Activated CD4-positive, alpha-beta memory T cell treated with anti-CD3 and anti-CD28 coated beads for 36 hours (primary cell): ENCODE measurements around the gene ZMYM4. TPM values are rescaled to one million over a fixed set of nuclear protein-coding genes. Genes with fewer than 3 reads are reported as not detected.

Source experiments
- CTCF ChIA-PET: fragments of 350-600 bp; sonication (Branson Sonifier 250); formaldehyde crosslinking; loops from one replicate; lab custom pipeline; 2021; ENCODE audit warnings: antibody characterized with exemption, inconsistent platforms; lab: Charles Lee
- POLR2A ChIA-PET: fragments of 350-600 bp; sonication (Branson Sonifier 250); formaldehyde crosslinking; loops from one replicate; lab custom pipeline; 2021; ENCODE audit warnings: antibody characterized with exemption; lab: Charles Lee
- DNase-seq: peaks from one replicate; pipeline ENCODE4 v3.0.0-alpha.2; 2020
- H3K27ac Mint-ChIP-seq: one replicate; pipeline ENCODE4 v1.8.0; 2021; ENCODE audit warnings: mixed read lengths
- H3K27me3 Mint-ChIP-seq: one replicate; pipeline ENCODE4 v1.8.0; 2021; ENCODE audit warnings: mixed read lengths
- H3K36me3 Mint-ChIP-seq: one replicate; pipeline ENCODE4 v1.8.0; 2021; ENCODE audit warnings: mixed read lengths
- H3K4me1 Mint-ChIP-seq: one replicate; pipeline ENCODE4 v1.8.0; 2021; ENCODE audit warnings: low read depth, mixed read lengths
- H3K4me3 Mint-ChIP-seq: one replicate; pipeline ENCODE4 v1.8.0; 2021; ENCODE audit warnings: mild to moderate bottlenecking, mixed read lengths
- H3K9me3 Mint-ChIP-seq: one replicate; pipeline ENCODE4 v1.8.0; 2021; ENCODE audit warnings: mixed read lengths
- intact Hi-C: fragments of 100-400 bp; cut with micrococcal nuclease; formaldehyde crosslinking; loops from one replicate; pipeline ENCODE4 v1.15.1; 2023
- total RNA-seq, 2 experiments: library from RNA; stranded (reverse); gene quantifications; one replicate each; pipeline ENCODE4 v1.2.3, GENCODE V29; 2021

ZMYM4 gene
- total RNA-seq, 2 experiments from 2014 or later, result 27.2 to 27.4 TPM

GRCh38 chr1:35255276-35255675 lies 13.2 kb upstream of the ZMYM4 start:
- intact Hi-C loops, result no loop called here
- no peaks in the 10 kb centered on the region for H3K9me3 Mint-ChIP-seq
- H3K4me3 Mint-ChIP-seq, result no peak overlapping the region
- ChIA-PET POLR2A (no interaction called here), CTCF (no interaction called here)
- no peak for DNase-seq
- no peaks in the 10 kb centered on the region for H3K4me1 Mint-ChIP-seq
- no peak overlapping the region for H3K27ac Mint-ChIP-seq
- peaks cover 3% of the 10 kb centered on the region for H3K27me3 Mint-ChIP-seq
- no peaks in the 10 kb centered on the region for H3K36me3 Mint-ChIP-seq

GRCh38 chr1:35259561-35259960 lies 8.9 kb upstream of the ZMYM4 start:
- Mint-ChIP-seq H3K4me1 (no peaks in the 10 kb centered on the region), H3K36me3 (no peaks in the 10 kb centered on the region), H3K9me3 (no peaks in the 10 kb centered on the region), H3K4me3 (no peak overlapping the region), H3K27ac (no peak overlapping the region), H3K27me3 (peaks cover 5% of the 10 kb centered on the region)
- POLR2A ChIA-PET, result no interaction called here
- CTCF ChIA-PET, result no interaction called here
- no peak for DNase-seq
- intact Hi-C loops, result no loop called here

GRCh38 chr1:35261412-35262120 lies 6.9 kb upstream of the ZMYM4 start:
- intact Hi-C loops, result no loop called here
- Mint-ChIP-seq H3K4me3 (no peak overlapping the region), H3K36me3 (no peaks in the 10 kb centered on the region), H3K27ac (no peak overlapping the region), H3K27me3 (peaks cover 3% of the 10 kb centered on the region), H3K9me3 (no peaks in the 10 kb centered on the region), H3K4me1 (no peaks in the 10 kb centered on the region)
- no peak for DNase-seq
- POLR2A ChIA-PET, result no interaction called here
- CTCF ChIA-PET, result no interaction called here

GRCh38 chr1:35264035-35264434 lies 4.5 kb upstream of the ZMYM4 start:
- no peaks in the 10 kb centered on the region for H3K36me3 Mint-ChIP-seq
- intact Hi-C loops, result no loop called here
- H3K9me3 Mint-ChIP-seq, result no peaks in the 10 kb centered on the region
- H3K27me3 Mint-ChIP-seq, result peaks cover 3% of the 10 kb centered on the region
- POLR2A ChIA-PET, result no interaction called here
- DNase-seq, result no peak
- CTCF ChIA-PET, result no interaction called here
- H3K27ac Mint-ChIP-seq, result no peak overlapping the region
- H3K4me3 Mint-ChIP-seq, result no peak overlapping the region
- peaks cover 9% of the 10 kb centered on the region for H3K4me1 Mint-ChIP-seq

- Mint-ChIP-seq H3K4me3 (no peak overlapping the region), H3K9me3 (no peaks in the 10 kb centered on the region), H3K4me1 (peaks cover 15% of the 10 kb centered on the region), H3K27me3 (peaks cover 3% of the 10 kb centered on the region), H3K27ac (no peak overlapping the region), H3K36me3 (no peaks in the 10 kb centered on the region)
- intact Hi-C loops, result no loop called here
- DNase-seq, result no peak
- ChIA-PET CTCF (no interaction called here), POLR2A (no interaction called here)
Observed at GRCh38 chr1:35264871-35265270, 3.6 kb upstream of the ZMYM4 start.

GRCh38 chr1:35266306-35266705 lies 2.2 kb upstream of the ZMYM4 start:
- H3K4me1 Mint-ChIP-seq, result peaks cover 27% of the 10 kb centered on the region
- POLR2A ChIA-PET, result no interaction called here
- H3K36me3 Mint-ChIP-seq, result no peaks in the 10 kb centered on the region
- no peak overlapping the region for H3K4me3 Mint-ChIP-seq
- H3K27ac Mint-ChIP-seq, result no peak overlapping the region
- CTCF ChIA-PET, result no interaction called here
- intact Hi-C loops, result no loop called here
- no peaks in the 10 kb centered on the region for H3K9me3 Mint-ChIP-seq
- H3K27me3 Mint-ChIP-seq, result peaks cover 3% of the 10 kb centered on the region
- DNase-seq, result no peak

GRCh38 chr1:35269201-35269988 lies 886 bp downstream of the ZMYM4 start:
- no peaks in the 10 kb centered on the region for H3K36me3 Mint-ChIP-seq
- intact Hi-C loops, result loop anchor here (2.0 kb wide), 1 partner anchor 77 kb away; the partner anchor contains the start of gene SFPQ
- CTCF ChIA-PET, result no interaction called here
- DNase-seq, result no peak
- no peaks in the 10 kb centered on the region for H3K27me3 Mint-ChIP-seq
- POLR2A ChIA-PET, result no interaction called here
- peak overlapping the region; percentile 84 for H3K4me3 Mint-ChIP-seq
- H3K9me3 Mint-ChIP-seq, result no peaks in the 10 kb centered on the region
- H3K27ac Mint-ChIP-seq, result peak overlapping the region; percentile 56
- peaks cover 31% of the 10 kb centered on the region for H3K4me1 Mint-ChIP-seq

GRCh38 chr1:35269989-35270289 lies 1.4 kb downstream of the ZMYM4 start:
- Mint-ChIP-seq H3K9me3 (no peaks in the 10 kb centered on the region), H3K36me3 (no peaks in the 10 kb centered on the region), H3K4me3 (peak overlapping the region; percentile 84), H3K4me1 (peaks cover 31% of the 10 kb centered on the region), H3K27ac (no peak overlapping the region), H3K27me3 (no peaks in the 10 kb centered on the region)
- intact Hi-C loops, result loop anchor here (2.0 to 10.0 kb wide), 2 partner anchors 77 to 235 kb away; partner anchors contain the start of genes SFPQ and ZMYM6
- DNase-seq, result no peak
- CTCF ChIA-PET, result no interaction called here
- POLR2A ChIA-PET, result no interaction called here

GRCh38 chr1:35270836-35271235 lies 2.3 kb downstream of the ZMYM4 start:
- Mint-ChIP-seq H3K27ac (no peak overlapping the region), H3K36me3 (no peaks in the 10 kb centered on the region), H3K9me3 (no peaks in the 10 kb centered on the region), H3K4me1 (peaks cover 31% of the 10 kb centered on the region), H3K4me3 (peak overlapping the region; percentile 27), H3K27me3 (no peaks in the 10 kb centered on the region)
- ChIA-PET POLR2A (no interaction called here), CTCF (interaction anchor here (0.9 kb wide), 1 partner anchor 69 kb away, joined by 4 read pairs; no protein-coding TSS in a partner anchor)
- intact Hi-C loops, result loop anchor here (10.0 kb wide), 1 partner anchor 236 kb away; the partner anchor contains the start of gene ZMYM6
- DNase-seq, result no peak

- Mint-ChIP-seq H3K4me1 (peaks cover 22% of the 10 kb centered on the region), H3K9me3 (no peaks in the 10 kb centered on the region), H3K4me3 (no peak overlapping the region), H3K27ac (no peak overlapping the region), H3K36me3 (peaks cover 8% of the 10 kb centered on the region), H3K27me3 (no peaks in the 10 kb centered on the region)
- POLR2A ChIA-PET, result no interaction called here
- no peak for DNase-seq
- intact Hi-C loops, result loop anchor here (10.0 kb wide), 1 partner anchor 239 kb away; the partner anchor contains the start of gene ZMYM6
- CTCF ChIA-PET, result no interaction called here
Observed at GRCh38 chr1:35274197-35274596, 5.7 kb downstream of the ZMYM4 start.

- Mint-ChIP-seq H3K36me3 (peaks cover 31% of the 10 kb centered on the region), H3K27me3 (no peaks in the 10 kb centered on the region), H3K4me1 (peaks cover 2% of the 10 kb centered on the region), H3K9me3 (peaks cover 6% of the 10 kb centered on the region), H3K4me3 (no peak overlapping the region), H3K27ac (no peak overlapping the region)
- ChIA-PET CTCF (no interaction called here), POLR2A (interaction anchor here (0.7 kb wide), 1 partner anchor 106 kb away, joined by 3 read pairs; no protein-coding TSS in a partner anchor)
- DNase-seq, result no peak
- intact Hi-C loops, result loop anchor here (10.0 kb wide), 1 partner anchor 244 kb away; the partner anchor contains the start of gene ZMYM6
Observed at GRCh38 chr1:35278886-35279554, 10.5 kb downstream of the ZMYM4 start.

GRCh38 chr1:35279555-35279904 lies 11.0 kb downstream of the ZMYM4 start:
- Mint-ChIP-seq H3K4me1 (peaks cover under 1% of the 10 kb centered on the region), H3K9me3 (peaks cover 10% of the 10 kb centered on the region), H3K27me3 (no peaks in the 10 kb centered on the region), H3K27ac (no peak overlapping the region), H3K36me3 (peaks cover 35% of the 10 kb centered on the region), H3K4me3 (no peak overlapping the region)
- intact Hi-C loops, result loop anchor here (10.0 kb wide), 1 partner anchor 245 kb away; the partner anchor contains the start of gene ZMYM6
- CTCF ChIA-PET, result no interaction called here
- DNase-seq, result no peak
- POLR2A ChIA-PET, result no interaction called here
